Liver (tissue), 9 donors: ENCODE results near the gene OTUB1. TPM values are rescaled to one million over a fixed set of nuclear protein-coding genes. Genes with fewer than 3 reads are reported as not detected.
A peak's percentile ranks its signal among the peaks of the same experiment; 100 is the strongest.

Source experiments
- DNase-seq: peaks from one replicate; pipeline ENCODE4 v3.0.0-alpha.2; 2017; ENCODE audit warnings: low spot score
- H3K27ac ChIP-seq, 2 donors: one replicate each; pipeline ENCODE4 v1.7.0; 2013; ENCODE audit warnings: inconsistent platforms in 2 of 2, low read length in 2 of 2, control low read depth in 1 of 2, low read depth in 1 of 2, mild to moderate bottlenecking in 1 of 2
- H3K27me3 ChIP-seq, 4 donors: one replicate each; pipeline versions ENCODE4 v1.6.1 to v1.7.0; 2013; ENCODE audit warnings: low read length in 3 of 4, inconsistent platforms in 1 of 4, mild to moderate bottlenecking in 1 of 4, moderate library complexity in 1 of 4; ENCODE audit not compliant: control insufficient read depth in 4 of 4, insufficient read depth in 4 of 4
- H3K36me3 ChIP-seq, 4 donors: one replicate each; pipeline versions ENCODE4 v1.6.1 to v1.7.0; 2013; ENCODE audit warnings: low read length in 3 of 4, mild to moderate bottlenecking in 3 of 4, low read depth in 1 of 4, moderate library complexity in 1 of 4; ENCODE audit not compliant: control insufficient read depth in 4 of 4, insufficient read depth in 3 of 4
- H3K4me1 ChIP-seq, 4 donors: one replicate each; pipeline versions ENCODE4 v1.6.1 to v1.7.0; 2013; ENCODE audit warnings: low read length in 3 of 4, mild to moderate bottlenecking in 3 of 4, moderate library complexity in 1 of 4; ENCODE audit not compliant: control insufficient read depth in 4 of 4, insufficient read depth in 4 of 4
- H3K4me3 ChIP-seq, 3 donors: one replicate each; pipeline versions ENCODE4 v1.6.1 to v1.7.0; 2013; ENCODE audit warnings: low read length in 3 of 3, control low read depth in 1 of 3, low read depth in 1 of 3, mild to moderate bottlenecking in 1 of 3
- H3K9ac ChIP-seq, 2 donors: one replicate each; pipeline ENCODE4 v1.7.0; 2013; ENCODE audit warnings: low read length in 2 of 2, mild to moderate bottlenecking in 2 of 2, moderate library complexity in 2 of 2, control low read depth in 1 of 2, low read depth in 1 of 2
- H3K9me3 ChIP-seq, 4 donors: one replicate each; pipeline versions ENCODE4 v1.6.1 to v1.7.0; 2013; ENCODE audit warnings: low read length in 3 of 4; ENCODE audit not compliant: control insufficient read depth in 4 of 4
- EGR1 ChIP-seq, 2 donors: IDR thresholded peaks; 2 replicates each; pipeline ENCODE4 v1.6.1; 2016 to 2018; ENCODE audit warnings: antibody characterized with exemption in 2 of 2, low read depth in 2 of 2
- FOXA1 ChIP-seq: IDR thresholded peaks from 2 replicates; pipeline ENCODE4 v1.6.1; 2016; ENCODE audit warnings: antibody characterized with exemption
- FOXA2 ChIP-seq: IDR thresholded peaks from 2 replicates; pipeline ENCODE4 v1.6.1; 2016; ENCODE audit warnings: antibody characterized with exemption
- GABPA ChIP-seq, 2 donors: IDR thresholded peaks in 1 of 2; conservative IDR thresholded peaks in 1 of 2; 2 replicates each; pipeline ENCODE4 v1.6.1; 2016; ENCODE audit warnings: antibody characterized with exemption in 2 of 2, mild to moderate bottlenecking in 1 of 2, moderate library complexity in 1 of 2
- HNF4A ChIP-seq, 2 donors: conservative IDR thresholded peaks; 2 replicates each; pipeline ENCODE4 v1.6.1; 2016; ENCODE audit warnings: antibody characterized with exemption in 2 of 2, mild to moderate bottlenecking in 2 of 2
- HNF4G ChIP-seq: IDR thresholded peaks from 2 replicates; pipeline ENCODE4 v1.6.1; 2016; ENCODE audit warnings: antibody characterized with exemption
- JUND ChIP-seq, 2 donors: IDR thresholded peaks; 2 replicates each; pipeline ENCODE4 v1.6.1; 2016; ENCODE audit warnings: antibody characterized with exemption in 2 of 2
- NR2F2 ChIP-seq: IDR thresholded peaks from 2 replicates; pipeline ENCODE4 v1.6.1; 2016; ENCODE audit warnings: antibody characterized with exemption
- RAD21 ChIP-seq, 2 donors: IDR thresholded peaks; 2 replicates each; pipeline ENCODE4 v1.6.1; 2016; ENCODE audit warnings: antibody characterized with exemption in 2 of 2, mild to moderate bottlenecking in 2 of 2
- RXRA ChIP-seq, 2 donors: IDR thresholded peaks; 2 replicates each; pipeline ENCODE4 v1.6.1; 2017 to 2018; ENCODE audit warnings: antibody characterized with exemption in 2 of 2, mild to moderate bottlenecking in 1 of 2
- SP1 ChIP-seq: IDR thresholded peaks from 2 replicates; pipeline ENCODE4 v1.6.1; 2018; ENCODE audit warnings: antibody characterized with exemption, mild to moderate bottlenecking
- TAF1 ChIP-seq: conservative IDR thresholded peaks from 2 replicates; pipeline ENCODE4 v1.6.1; 2016; ENCODE audit warnings: antibody characterized with exemption, mild to moderate bottlenecking
- YY1 ChIP-seq: IDR thresholded peaks from 2 replicates; pipeline ENCODE4 v1.6.1; 2016; ENCODE audit warnings: antibody characterized with exemption, mild to moderate bottlenecking
- WGBS: extraction: QIAGEN DNeasy Blood & Tissue Kit; methylation state at CpG from one replicate; pipeline ENCODE4 v1.1.7; 2013; 5-methylcytosine and 5-hydroxymethylcytosine counted together
- polyA plus RNA-seq, 2 donors: library from polyadenylated mRNA; stranded (reverse) in 1 of 2; unstranded in 1 of 2; fragments of 200-250 nt in 1 of 2; fragments of >200 nt in 1 of 2; fragmentation: Nextera tagmentation in 1 of 2; extraction: Ambion mirVana in 1 of 2; gene quantifications; one replicate each; pipeline versions ENCODE4 v1.2.1 to v1.2.3, GENCODE V29; 2013 to 2015
- total RNA-seq, 2 donors: library from RNA; depleted of rRNA; stranded (reverse); fragments of >200 nt; gene quantifications; one replicate each; pipeline ENCODE4 v1.2.3, GENCODE V29; 2014
- TF ChIP-seq, protein P1 (sequence below): IDR thresholded peaks from 2 replicates; pipeline ENCODE4 v1.6.1; 2016; ENCODE audit warnings: antibody characterized with exemption
- TF ChIP-seq, protein P2 (sequence below): IDR thresholded peaks from 2 replicates; pipeline ENCODE4 v1.6.1; 2016; ENCODE audit warnings: antibody characterized with exemption, mild to moderate bottlenecking
- TF ChIP-seq, protein P3 (sequence below): fragments of 150-350 bp; IDR thresholded peaks from 2 replicates; pipeline ENCODE4 v1.5.1; 2017; ENCODE audit warnings: improper control_type of control experiment, low read depth, low read length; ENCODE audit not compliant: missing input control
- TF ChIP-seq, protein P4 (sequence below): IDR thresholded peaks from 2 replicates; pipeline ENCODE4 v1.6.1; 2016; ENCODE audit warnings: antibody characterized with exemption
- TF ChIP-seq, protein P5 (sequence below): IDR thresholded peaks from 2 replicates; pipeline ENCODE4 v1.6.1; 2016; ENCODE audit warnings: antibody characterized with exemption
- donor health status: healthy.
- donor health status: healthy.
- donor health status: healthy.
- donor health status: healthy.
- donor health status: healthy.

Gene OTUB1
- total and polyA plus RNA-seq, 4 donors, result 18.8 to 44.6 (median 28.5) TPM

DNA sequence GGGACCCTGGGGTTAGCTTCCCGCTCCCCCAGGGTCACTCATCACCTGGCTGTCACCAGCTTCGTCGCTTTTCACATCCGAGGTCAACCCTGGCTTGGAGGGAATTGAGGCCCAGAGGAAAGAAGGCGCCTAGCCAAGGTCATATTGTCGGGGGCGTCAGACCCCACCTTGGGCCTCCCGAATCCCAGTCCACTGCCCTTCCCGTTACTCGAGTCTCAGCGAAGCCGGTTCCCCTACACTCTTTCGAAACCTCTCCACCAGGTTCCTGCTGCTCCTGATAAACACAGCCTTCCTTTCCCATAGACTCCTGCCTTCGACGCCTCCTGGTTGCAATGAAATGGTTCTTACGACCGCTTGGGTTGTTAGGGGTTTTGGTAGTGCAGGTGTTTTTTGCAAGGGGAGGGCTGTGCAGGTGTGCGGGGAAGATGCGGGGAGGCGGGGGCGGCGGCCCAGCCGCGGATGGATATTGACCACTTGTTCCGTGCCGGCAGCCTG lies 46.8 kb upstream of the OTUB1 start:
- WGBS, result 3% methylated on average over 26 of the region's 26 CpGs
- Histone ChIP-seq H3K9ac (peak overlapping the region; percentile 45 to 75), H3K9me3 (no peaks in the 10 kb centered on the region), H3K27ac (peak overlapping the region; percentile 18 to 31), H3K4me3 (peak overlapping the region; percentile 47 to 73 (median 69)), H3K36me3 (no peaks in the 10 kb centered on the region), H3K27me3 (no peaks in the 10 kb centered on the region), H3K4me1 (peaks cover 3 to 16% (median 11%) of the 10 kb centered on the region in 4 donors)
- DNase-seq, result no peak
- TF ChIP-seq, protein P1, sequence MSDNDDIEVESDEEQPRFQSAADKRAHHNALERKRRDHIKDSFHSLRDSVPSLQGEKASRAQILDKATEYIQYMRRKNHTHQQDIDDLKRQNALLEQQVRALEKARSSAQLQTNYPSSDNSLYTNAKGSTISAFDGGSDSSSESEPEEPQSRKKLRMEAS, result no peak
- TF ChIP-seq YY1 (no peak), SP1 (no peak)
- TF ChIP-seq, protein P2, sequence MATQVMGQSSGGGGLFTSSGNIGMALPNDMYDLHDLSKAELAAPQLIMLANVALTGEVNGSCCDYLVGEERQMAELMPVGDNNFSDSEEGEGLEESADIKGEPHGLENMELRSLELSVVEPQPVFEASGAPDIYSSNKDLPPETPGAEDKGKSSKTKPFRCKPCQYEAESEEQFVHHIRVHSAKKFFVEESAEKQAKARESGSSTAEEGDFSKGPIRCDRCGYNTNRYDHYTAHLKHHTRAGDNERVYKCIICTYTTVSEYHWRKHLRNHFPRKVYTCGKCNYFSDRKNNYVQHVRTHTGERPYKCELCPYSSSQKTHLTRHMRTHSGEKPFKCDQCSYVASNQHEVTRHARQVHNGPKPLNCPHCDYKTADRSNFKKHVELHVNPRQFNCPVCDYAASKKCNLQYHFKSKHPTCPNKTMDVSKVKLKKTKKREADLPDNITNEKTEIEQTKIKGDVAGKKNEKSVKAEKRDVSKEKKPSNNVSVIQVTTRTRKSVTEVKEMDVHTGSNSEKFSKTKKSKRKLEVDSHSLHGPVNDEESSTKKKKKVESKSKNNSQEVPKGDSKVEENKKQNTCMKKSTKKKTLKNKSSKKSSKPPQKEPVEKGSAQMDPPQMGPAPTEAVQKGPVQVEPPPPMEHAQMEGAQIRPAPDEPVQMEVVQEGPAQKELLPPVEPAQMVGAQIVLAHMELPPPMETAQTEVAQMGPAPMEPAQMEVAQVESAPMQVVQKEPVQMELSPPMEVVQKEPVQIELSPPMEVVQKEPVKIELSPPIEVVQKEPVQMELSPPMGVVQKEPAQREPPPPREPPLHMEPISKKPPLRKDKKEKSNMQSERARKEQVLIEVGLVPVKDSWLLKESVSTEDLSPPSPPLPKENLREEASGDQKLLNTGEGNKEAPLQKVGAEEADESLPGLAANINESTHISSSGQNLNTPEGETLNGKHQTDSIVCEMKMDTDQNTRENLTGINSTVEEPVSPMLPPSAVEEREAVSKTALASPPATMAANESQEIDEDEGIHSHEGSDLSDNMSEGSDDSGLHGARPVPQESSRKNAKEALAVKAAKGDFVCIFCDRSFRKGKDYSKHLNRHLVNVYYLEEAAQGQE, result no peak

DNA sequence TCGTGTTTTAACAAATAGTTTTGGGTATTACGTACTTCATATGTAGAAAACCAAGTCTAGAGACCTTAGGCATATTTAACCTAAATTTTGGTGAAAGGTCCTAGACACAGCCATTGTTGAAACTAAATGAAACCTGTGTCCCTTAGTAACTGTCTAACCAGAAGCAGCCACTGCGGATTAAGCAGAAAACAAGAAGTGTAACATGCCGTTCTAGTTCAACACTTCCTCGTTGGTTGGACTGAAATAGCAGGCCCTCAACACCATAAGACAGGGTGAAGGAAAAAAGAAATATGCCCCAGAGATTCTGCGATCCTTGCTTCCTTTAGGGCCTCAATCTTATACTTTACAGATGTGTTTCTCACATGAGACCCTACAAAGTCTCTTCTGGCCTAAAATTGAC lies 45.5 kb upstream of the OTUB1 start:
- H3K27me3 ChIP-seq, result no peaks in the 10 kb centered on the region
- no peak overlapping the region for H3K9ac ChIP-seq
- no peak overlapping the region for H3K27ac ChIP-seq
- no peak for TF ChIP-seq NR2F2
- no peak for TF ChIP-seq TAF1
- no peak for TF ChIP-seq GABPA (IDR thresholded peaks at IDR 0.05 in 1 of 2, conservative IDR thresholded peaks at IDR 0.05 in 1 of 2)
- TF ChIP-seq FOXA1, result no peak
- TF ChIP-seq JUND (IDR thresholded peaks at IDR 0.05), result no peak
- TF ChIP-seq RAD21 (IDR thresholded peaks at IDR 0.05), result no peak
- TF ChIP-seq, protein P1, result no peak
- TF ChIP-seq, protein P2, result no peak
- TF ChIP-seq EGR1 (IDR thresholded peaks at IDR 0.05; ENCODE audit: low read depth in 2 of 2), result no peak
- no peak for TF ChIP-seq RXRA (IDR thresholded peaks at IDR 0.05)
- TF ChIP-seq, protein P3, sequence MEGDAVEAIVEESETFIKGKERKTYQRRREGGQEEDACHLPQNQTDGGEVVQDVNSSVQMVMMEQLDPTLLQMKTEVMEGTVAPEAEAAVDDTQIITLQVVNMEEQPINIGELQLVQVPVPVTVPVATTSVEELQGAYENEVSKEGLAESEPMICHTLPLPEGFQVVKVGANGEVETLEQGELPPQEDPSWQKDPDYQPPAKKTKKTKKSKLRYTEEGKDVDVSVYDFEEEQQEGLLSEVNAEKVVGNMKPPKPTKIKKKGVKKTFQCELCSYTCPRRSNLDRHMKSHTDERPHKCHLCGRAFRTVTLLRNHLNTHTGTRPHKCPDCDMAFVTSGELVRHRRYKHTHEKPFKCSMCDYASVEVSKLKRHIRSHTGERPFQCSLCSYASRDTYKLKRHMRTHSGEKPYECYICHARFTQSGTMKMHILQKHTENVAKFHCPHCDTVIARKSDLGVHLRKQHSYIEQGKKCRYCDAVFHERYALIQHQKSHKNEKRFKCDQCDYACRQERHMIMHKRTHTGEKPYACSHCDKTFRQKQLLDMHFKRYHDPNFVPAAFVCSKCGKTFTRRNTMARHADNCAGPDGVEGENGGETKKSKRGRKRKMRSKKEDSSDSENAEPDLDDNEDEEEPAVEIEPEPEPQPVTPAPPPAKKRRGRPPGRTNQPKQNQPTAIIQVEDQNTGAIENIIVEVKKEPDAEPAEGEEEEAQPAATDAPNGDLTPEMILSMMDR, result no peak
- no peak for TF ChIP-seq HNF4A (conservative IDR thresholded peaks at IDR 0.05)
- TF ChIP-seq, protein P4, sequence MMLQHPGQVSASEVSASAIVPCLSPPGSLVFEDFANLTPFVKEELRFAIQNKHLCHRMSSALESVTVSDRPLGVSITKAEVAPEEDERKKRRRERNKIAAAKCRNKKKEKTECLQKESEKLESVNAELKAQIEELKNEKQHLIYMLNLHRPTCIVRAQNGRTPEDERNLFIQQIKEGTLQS, result no peak
- TF ChIP-seq YY1, result no peak
- TF ChIP-seq HNF4G, result no peak
- TF ChIP-seq FOXA2, result no peak
- TF ChIP-seq, protein P5, sequence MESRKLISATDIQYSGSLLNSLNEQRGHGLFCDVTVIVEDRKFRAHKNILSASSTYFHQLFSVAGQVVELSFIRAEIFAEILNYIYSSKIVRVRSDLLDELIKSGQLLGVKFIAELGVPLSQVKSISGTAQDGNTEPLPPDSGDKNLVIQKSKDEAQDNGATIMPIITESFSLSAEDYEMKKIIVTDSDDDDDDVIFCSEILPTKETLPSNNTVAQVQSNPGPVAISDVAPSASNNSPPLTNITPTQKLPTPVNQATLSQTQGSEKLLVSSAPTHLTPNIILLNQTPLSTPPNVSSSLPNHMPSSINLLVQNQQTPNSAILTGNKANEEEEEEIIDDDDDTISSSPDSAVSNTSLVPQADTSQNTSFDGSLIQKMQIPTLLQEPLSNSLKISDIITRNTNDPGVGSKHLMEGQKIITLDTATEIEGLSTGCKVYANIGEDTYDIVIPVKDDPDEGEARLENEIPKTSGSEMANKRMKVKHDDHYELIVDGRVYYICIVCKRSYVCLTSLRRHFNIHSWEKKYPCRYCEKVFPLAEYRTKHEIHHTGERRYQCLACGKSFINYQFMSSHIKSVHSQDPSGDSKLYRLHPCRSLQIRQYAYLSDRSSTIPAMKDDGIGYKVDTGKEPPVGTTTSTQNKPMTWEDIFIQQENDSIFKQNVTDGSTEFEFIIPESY, result no peak
- no peak for TF ChIP-seq SP1
- WGBS, result 84% methylated on average over 6 of the region's 6 CpGs
- H3K36me3 ChIP-seq, result no peaks in the 10 kb centered on the region
- no peaks in the 10 kb centered on the region for H3K9me3 ChIP-seq
- DNase-seq, result no peak
- H3K4me1 ChIP-seq, result peaks cover 9 to 28% (median 21%) of the 10 kb centered on the region in 4 donors
- H3K4me3 ChIP-seq, result no peak overlapping the region
